Chondrocyte (in vitro differentiated cells): ENCODE data around the gene LRFN4. TPM values are rescaled to one million over a fixed set of nuclear protein-coding genes. Genes with fewer than 3 reads are reported as not detected.
A peak's percentile ranks its signal among the peaks of the same experiment; 100 is the strongest.
"Not testable (repeated sequence)": the region's sequence is repeated elsewhere in the genome, so short reads cannot be mapped to it uniquely, and the experiment has no call there.

ENCODE experiments used
- DNase-seq: peaks from one replicate; pipeline ENCODE4 v3.0.0; 2021; ENCODE audit warnings: mixed read lengths, low spot score
- H3K27ac Mint-ChIP-seq: one replicate; pipeline ENCODE4 v1.8.0; 2021; ENCODE audit warnings: mild to moderate bottlenecking, moderate library complexity, mixed read lengths; ENCODE audit not compliant: unreplicated experiment
- H3K27me3 Mint-ChIP-seq: 2 replicates; pipeline ENCODE4 v1.8.0; 2021; ENCODE audit warnings: low read depth, mixed read lengths
- H3K36me3 Mint-ChIP-seq: 2 replicates; pipeline ENCODE4 v1.8.0; 2021; ENCODE audit warnings: low read depth, mixed read lengths
- H3K4me1 Mint-ChIP-seq: 2 replicates; pipeline ENCODE4 v1.8.0; 2021; ENCODE audit warnings: low read depth, mild to moderate bottlenecking, mixed read lengths
- H3K4me3 Mint-ChIP-seq: one replicate; pipeline ENCODE4 v1.8.0; 2021; ENCODE audit warnings: mild to moderate bottlenecking, moderate library complexity, mixed read lengths; ENCODE audit not compliant: unreplicated experiment
- H3K9me3 Mint-ChIP-seq: 2 replicates; pipeline ENCODE4 v1.8.0; 2021; ENCODE audit warnings: low read depth, mixed read lengths
- CTCF ChIP-seq: fragments of 200-600 bp; sonication (generic); IDR thresholded peaks from 2 replicates; pipeline ENCODE4 v1.5.0; 2021; ENCODE audit warnings: antibody characterized with exemption, mild to moderate bottlenecking, moderate library complexity
- total RNA-seq: library from RNA; stranded (reverse); gene quantifications from 3 replicates; pipeline ENCODE4 v1.2.1, GENCODE V29; 2021

LRFN4 gene
- total RNA-seq, 1 donor from 2014 or later = 47.2 TPM

GRCh38 chr11:66818231-66818955 lies 38.5 kb upstream of the LRFN4 start:
- peaks cover 4% of the 10 kb centered on the region for H3K4me1 Mint-ChIP-seq
- no peak overlapping the region for H3K27ac Mint-ChIP-seq
- H3K36me3 Mint-ChIP-seq = no peaks in the 10 kb centered on the region
- TF ChIP-seq CTCF = no peak
- no peak for DNase-seq
- no peaks in the 10 kb centered on the region for H3K27me3 Mint-ChIP-seq
- no peaks in the 10 kb centered on the region for H3K9me3 Mint-ChIP-seq
- no peak overlapping the region for H3K4me3 Mint-ChIP-seq

DNA sequence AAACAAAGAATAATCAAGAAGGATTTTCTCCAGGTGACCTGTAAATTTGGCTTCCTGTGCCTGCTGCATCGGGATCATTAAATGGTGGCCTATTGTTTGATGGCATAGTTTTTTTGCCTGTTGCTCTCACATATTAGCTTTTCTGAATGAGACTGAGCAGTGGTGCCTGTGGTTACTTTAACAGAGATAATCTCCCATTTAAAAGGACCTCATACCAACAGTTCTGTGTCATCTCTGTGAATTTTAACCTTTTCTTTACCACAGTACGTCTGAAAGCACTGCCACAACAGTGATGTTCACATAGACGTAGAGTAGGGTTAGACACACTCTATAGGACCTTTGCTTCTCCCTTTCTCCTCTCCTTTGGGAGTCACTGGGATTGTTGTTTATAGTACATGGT lies 36.5 kb upstream of the LRFN4 start:
- no peak for DNase-seq
- no peak overlapping the region for H3K4me3 Mint-ChIP-seq
- no peak for TF ChIP-seq CTCF
- no peaks in the 10 kb centered on the region for H3K36me3 Mint-ChIP-seq
- H3K27ac Mint-ChIP-seq = no peak overlapping the region
- no peaks in the 10 kb centered on the region for H3K27me3 Mint-ChIP-seq
- H3K9me3 Mint-ChIP-seq = no peaks in the 10 kb centered on the region
- H3K4me1 Mint-ChIP-seq = peaks cover 4% of the 10 kb centered on the region

DNA sequence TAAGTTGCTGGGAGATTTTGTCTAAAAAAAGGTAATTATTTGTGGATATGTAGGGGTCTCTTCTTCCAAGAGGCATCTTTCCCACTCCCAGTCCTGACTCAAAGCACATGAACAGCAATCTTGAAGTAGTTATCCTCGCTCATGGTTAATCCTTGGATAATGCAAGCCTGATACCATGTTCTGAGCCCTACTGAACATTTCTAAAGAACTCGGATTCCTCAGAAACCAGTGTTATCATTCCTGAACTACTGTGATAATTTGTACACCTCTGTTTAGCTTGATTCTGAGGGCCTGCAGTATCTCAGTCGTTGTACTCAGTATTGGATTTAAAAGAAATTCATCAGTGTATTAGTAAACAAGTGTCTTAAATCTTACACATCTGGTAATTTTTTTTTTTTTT lies 36.0 kb upstream of the LRFN4 start:
- TF ChIP-seq CTCF = no peak
- Mint-ChIP-seq H3K4me3 (no peak overlapping the region), H3K9me3 (no peaks in the 10 kb centered on the region), H3K27ac (no peak overlapping the region), H3K27me3 (no peaks in the 10 kb centered on the region), H3K36me3 (no peaks in the 10 kb centered on the region), H3K4me1 (no peaks in the 10 kb centered on the region)
- DNase-seq = no peak

GRCh38 chr11:66823700-66824099 lies 33.2 kb upstream of the LRFN4 start:
- H3K4me3 Mint-ChIP-seq = no peak overlapping the region
- H3K27ac Mint-ChIP-seq = no peak overlapping the region
- TF ChIP-seq CTCF = no peak
- DNase-seq = no peak
- H3K36me3 Mint-ChIP-seq = peaks cover 2% of the 10 kb centered on the region
- H3K4me1 Mint-ChIP-seq = peaks cover 3% of the 10 kb centered on the region
- H3K9me3 Mint-ChIP-seq = no peaks in the 10 kb centered on the region
- H3K27me3 Mint-ChIP-seq = no peaks in the 10 kb centered on the region

GRCh38 chr11:66824573-66824972 lies 32.3 kb upstream of the LRFN4 start:
- H3K4me3 Mint-ChIP-seq, H3K4me1 Mint-ChIP-seq, H3K36me3 Mint-ChIP-seq, H3K27ac Mint-ChIP-seq, DNase-seq, H3K9me3 Mint-ChIP-seq, H3K27me3 Mint-ChIP-seq: not testable (repeated sequence)

DNA sequence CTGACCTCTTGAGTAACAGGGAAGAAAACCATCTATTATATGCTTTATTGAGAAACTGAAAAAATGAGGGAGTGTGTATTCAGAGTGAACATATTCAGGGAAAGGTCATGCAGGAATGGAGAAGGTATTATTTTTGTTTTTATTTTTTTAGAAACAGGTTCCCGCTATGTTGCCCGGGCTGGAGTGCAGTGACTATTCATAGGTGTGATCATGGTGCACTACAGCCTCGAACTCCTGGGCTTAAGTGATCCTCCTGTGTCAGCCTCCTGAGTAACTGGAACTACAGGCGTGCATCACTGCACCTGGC lies 22.4 kb upstream of the LRFN4 start:
- Mint-ChIP-seq H3K27me3 (no peaks in the 10 kb centered on the region), H3K36me3 (no peaks in the 10 kb centered on the region), H3K4me3 (no peak overlapping the region), H3K4me1 (peaks cover 15% of the 10 kb centered on the region), H3K9me3 (no peaks in the 10 kb centered on the region), H3K27ac (peak overlapping the region; percentile 82)
- peak; percentile 1 for TF ChIP-seq CTCF
- DNase-seq = no peak
